UCSD-AML1 (cell line): ENCODE data around the gene TRMT61A.
"Not testable (repeated sequence)": the region's sequence is repeated elsewhere in the genome, so short reads cannot be mapped to it uniquely, and the experiment has no call there.

Experiments used
- DNase-seq: peaks from one replicate; lab custom pipeline; 2025; ENCODE audit not compliant: unreplicated experiment; lab: John Stamatoyannopoulos, UW

The TRMT61A gene

GRCh38 chr14:103508521-103509329, 20.3 kb upstream of the TRMT61A start:
- no peak for DNase-seq

GRCh38 chr14:103509864-103510723, 18.9 kb upstream of the TRMT61A start:
- no peak for DNase-seq

DNA sequence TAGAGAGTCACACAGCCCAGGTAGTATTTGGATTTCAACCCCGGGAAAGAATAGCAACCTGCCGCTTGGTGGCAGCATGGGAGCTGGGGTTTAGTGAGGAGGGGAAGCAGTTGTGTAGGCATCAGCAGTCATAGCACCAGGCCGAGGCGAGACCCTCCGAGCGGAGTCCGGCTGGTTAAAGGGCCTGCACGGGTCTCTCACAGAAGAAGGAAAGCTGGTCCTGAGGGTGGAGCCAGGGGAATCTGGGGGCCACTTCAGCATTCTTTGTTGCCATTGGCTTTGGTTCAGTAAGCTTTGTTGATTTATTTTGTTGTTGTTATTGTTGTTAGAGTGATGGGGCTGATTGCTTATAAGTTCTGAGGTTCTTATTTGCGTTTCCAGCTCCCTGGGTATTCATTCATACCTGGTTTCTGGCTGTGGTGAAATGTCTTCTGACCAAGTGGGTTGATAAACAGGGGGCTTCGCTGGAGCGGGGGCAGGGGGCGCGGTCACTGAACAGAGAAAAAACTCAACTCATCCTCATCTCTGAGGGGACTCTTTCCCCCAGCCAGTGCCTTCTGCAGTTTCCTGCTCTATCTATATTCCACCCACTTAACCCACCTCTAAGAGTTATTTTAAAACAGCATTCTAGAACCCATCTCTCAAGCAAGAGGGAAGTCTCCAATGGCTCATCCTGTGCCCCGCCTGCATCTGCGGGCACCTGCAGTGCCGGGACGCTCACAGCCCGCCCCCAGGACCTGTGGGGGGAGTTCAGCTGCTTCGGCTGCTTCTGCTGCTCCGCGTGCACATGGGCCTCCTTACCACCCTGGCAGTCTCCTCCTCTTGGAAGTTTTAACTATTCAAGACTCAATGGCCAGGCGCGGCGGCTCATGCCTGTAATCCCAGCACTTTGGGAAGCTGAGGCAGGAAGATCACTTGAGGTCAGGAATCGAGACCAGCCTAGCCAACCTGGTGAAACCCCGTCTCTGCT, 18.0 kb upstream of the TRMT61A start:
- no peak for DNase-seq

DNA sequence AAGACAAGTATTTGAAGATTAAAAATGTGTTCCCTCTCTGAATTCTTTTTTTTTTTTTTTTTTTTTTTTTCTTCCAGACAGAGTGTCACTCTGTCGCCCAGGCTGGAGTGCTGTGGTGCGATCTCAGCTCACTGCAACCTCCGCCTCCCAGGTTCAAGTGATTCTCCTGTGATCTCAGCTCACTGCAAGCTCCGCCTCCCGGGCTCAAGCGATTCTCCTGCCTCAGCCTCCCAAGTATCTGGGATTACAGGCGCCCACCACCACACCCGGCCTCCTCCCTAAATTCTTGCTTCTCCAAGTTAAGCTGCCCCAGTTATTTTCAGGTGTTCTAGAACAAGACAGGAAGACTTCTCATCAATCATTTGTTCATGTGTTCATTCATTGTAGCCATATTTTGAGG, 16.8 kb upstream of the TRMT61A start:
- DNase-seq, result not testable (repeated sequence)

DNA sequence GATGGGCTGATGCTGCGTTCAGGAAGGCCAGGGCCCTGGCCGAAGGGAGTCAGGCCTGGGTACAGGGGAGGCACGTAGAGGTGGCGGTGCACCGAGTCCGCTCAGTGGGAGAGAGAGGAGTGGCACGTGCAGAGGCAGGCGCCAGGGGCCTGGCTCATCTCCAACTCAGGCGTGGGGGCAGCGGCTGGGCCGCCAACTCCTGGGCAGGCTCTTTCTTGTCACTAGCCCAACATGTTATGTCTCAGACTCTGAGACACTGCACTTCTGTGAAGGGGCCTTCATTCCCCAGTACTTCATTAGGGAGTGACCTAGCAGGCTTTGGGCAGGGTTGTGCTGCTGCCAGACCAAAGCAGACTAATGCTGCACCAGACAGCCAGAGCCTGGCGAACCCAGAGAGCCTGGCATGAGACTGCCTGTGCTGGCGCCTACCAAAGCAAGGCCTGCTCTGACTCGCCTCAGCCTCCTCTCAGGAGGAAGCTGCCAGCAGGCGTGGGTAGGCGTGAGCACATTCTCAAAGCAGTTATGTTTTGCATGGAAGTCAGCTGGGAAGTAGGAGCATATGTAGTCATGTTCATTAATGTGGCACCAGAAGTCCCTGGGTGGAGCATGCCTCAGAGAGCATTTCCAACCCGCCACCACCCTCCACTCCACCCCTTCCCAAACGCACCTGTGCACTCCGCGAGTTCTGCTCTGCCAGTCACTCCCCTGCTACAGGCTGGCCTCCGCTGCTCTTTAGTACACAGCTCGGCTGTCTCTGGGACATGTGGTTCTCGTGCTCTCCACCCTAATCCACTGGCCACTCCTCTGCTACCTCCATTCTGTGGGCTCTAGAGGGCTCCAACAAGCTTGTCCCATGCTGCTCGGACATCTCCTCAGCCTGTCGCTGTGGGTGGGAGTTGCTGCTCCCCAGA, 16.0 kb upstream of the TRMT61A start:
- no peak for DNase-seq

DNA sequence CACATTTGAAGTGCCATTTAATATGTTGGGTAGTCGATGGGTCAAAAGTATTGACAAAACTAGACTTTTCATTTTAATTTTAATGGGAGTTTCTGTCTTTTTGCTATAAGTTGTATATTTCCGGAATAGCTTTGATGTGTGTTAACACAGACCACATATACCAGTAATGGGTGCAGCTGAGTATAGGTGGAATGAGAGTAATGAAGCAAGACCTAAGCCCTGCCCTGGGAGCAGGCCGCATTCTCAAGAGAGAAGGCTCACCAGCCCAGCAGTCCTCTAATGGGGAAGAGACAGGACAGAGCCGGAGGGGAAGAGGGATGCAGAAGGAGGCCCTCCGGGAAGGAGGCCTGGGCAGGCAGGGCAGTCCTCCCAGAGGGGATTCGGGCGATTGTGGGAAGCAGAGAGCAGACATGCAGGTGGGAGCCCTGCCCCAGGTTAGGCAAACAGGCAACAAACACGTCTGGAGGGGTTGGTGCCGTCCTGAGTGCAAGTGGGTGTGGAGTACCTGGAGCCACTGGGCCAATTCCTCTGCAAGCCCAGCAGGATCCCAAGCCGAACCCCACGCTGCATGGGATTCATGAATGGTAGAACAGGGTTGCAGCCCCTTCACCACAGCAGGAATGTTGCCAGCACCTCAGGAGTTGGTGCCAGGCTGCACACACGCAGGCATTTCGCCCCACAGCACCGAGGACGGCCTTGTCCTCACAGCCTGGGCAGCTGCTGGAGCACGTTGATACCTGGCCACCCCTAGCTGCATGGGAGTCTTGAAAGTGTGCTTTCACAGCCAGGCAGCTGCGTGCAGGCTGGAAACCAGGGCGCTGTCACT, 14.2 kb upstream of the TRMT61A start:
- DNase-seq, result no peak

GRCh38 chr14:103516426-103517173, 12.4 kb upstream of the TRMT61A start:
- no peak for DNase-seq

DNA sequence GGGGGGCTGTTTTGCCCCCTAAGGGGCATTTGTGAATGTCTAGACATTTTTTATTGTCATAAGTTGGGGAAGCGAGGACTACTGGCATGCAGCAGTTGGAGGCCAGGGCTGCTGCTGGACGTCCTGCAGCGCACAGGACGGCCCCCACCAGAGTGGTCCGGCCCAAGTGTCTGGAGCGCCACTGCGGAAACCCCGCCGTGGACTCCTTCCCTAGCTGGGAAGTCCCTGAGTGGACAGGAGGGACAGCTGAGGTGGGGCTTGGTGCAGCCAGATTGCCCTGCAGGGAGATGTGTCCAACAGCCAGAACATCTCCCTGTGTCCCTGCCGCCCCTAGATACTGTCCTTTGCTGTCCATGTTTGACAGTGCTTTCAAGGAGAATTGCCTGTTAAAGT, 11.8 kb upstream of the TRMT61A start:
- DNase-seq, result no peak

- DNase-seq, result no peak
Measured at GRCh38 chr14:103517721-103518421, 11.1 kb upstream of the TRMT61A start.

GRCh38 chr14:103518422-103519042, 10.5 kb upstream of the TRMT61A start:
- DNase-seq, result peak; percentile 70

GRCh38 chr14:103519043-103519836, 9.8 kb upstream of the TRMT61A start:
- DNase-seq, result peak; percentile 80

GRCh38 chr14:103519837-103520212, 9.2 kb upstream of the TRMT61A start:
- DNase-seq, result no peak

DNA sequence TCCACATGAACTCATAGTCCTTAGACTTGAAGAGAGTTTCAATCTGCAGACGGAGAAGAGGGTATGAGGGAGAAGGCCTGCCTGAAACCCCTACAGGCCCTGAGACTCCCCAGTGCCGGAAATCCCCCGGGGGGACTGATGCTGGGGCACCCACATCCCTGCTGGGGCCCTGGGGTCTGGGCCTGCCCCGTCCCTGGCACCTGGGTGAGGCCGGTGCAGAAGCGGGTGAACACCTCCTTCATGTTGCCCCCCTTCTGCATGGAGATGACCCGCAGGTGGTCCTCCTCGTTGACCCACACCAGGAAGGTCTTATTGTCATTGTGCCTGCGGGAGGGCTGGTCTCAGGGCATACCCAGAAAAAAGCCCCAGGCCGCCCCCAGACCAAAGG, 8.7 kb upstream of the TRMT61A start:
- DNase-seq, result no peak

GRCh38 chr14:103520657-103521437, 8.1 kb upstream of the TRMT61A start:
- peak; percentile 82 for DNase-seq

DNA sequence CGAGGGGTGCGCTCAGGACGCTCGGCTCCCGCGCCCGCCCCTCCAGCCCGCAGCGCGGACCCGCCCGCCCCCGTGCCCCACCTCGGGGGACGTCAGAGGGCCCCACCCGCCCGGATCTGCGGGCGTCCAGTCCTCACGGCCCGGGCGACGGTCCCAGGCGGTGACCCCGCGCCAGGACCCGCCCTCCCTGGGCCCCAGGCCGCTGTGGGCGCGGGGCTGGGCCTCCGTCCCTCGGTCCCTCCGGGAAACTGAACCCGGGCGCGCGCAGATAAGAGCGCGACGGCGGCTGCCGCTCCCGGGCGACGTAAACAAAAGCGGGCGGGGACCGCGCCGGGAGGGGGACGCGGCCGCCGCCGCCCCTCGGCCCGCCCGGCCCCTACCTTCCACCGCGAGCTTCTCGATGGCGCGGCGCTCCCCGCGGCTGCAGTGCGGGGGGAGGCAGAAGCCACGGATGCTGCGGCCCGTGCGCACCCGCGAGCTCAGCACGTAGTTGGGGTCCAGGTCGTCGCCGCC, 7.5 kb upstream of the TRMT61A start:
- no peak for DNase-seq
